GM10847 (cell line): ENCODE results near the gene FAH.

Source experiments
- POLR2A ChIP-seq: IDR thresholded peaks from 2 replicates; pipeline ENCODE4 v1.6.1; 2011; ENCODE audit not compliant: insufficient read length; ENCODE audit errors: extremely low read depth

The FAH gene

GRCh38 chr15:80233581-80233980 is 80.8 kb downstream of the FAH start:
- TF ChIP-seq POLR2A: no peak

- TF ChIP-seq POLR2A: no peak
Observed at GRCh38 chr15:80234883-80235282, 82.1 kb downstream of the FAH start.
